GM21825 (cell line): Measurements from ENCODE around the gene AIPL1.
"Not testable (repeated sequence)": the region's sequence is repeated elsewhere in the genome, so short reads cannot be mapped to it uniquely, and the experiment has no call there.

Experiments used
- ATAC-seq: cut with Tn5 transposase; IDR thresholded peaks from one replicate; pipeline ENCODE4 v1.9.1; 2021; ENCODE audit warnings: mild to moderate bottlenecking, moderate library complexity; ENCODE audit not compliant: unreplicated experiment

The AIPL1 gene, protein sequence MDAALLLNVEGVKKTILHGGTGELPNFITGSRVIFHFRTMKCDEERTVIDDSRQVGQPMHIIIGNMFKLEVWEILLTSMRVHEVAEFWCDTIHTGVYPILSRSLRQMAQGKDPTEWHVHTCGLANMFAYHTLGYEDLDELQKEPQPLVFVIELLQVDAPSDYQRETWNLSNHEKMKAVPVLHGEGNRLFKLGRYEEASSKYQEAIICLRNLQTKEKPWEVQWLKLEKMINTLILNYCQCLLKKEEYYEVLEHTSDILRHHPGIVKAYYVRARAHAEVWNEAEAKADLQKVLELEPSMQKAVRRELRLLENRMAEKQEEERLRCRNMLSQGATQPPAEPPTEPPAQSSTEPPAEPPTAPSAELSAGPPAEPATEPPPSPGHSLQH

GRCh38 chr17:6435051-6435450 is at the start of gene AIPL1:
Gene AIPL1 (minus strand): TSS chr17:6435121. CDS start chr17:6435104, 17 bp downstream.
- no peak for ATAC-seq

GRCh38 chr17:6483507-6483906 is 48.6 kb upstream of the AIPL1 start:
- ATAC-seq: no peak

DNA sequence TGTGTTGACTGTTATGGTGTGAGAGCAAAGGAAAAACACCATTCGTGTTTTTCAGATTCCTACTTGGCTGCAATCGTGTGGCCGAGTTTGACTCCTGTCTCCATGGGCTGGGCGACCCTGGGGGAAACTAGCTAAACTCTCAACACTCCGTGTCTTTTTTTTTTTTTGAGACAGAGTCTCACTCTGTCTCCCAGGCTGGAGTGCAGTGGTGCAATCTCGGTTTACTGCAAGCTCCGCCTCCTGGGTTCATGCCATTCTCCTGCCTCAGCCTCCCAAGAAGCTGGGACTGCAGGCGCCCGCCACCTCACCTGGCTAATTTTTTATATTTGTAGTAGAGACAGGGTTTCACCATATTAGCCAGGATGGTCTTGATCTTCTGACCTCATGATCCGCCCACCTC is 47.9 kb upstream of the AIPL1 start:
- ATAC-seq: not testable (repeated sequence)

DNA sequence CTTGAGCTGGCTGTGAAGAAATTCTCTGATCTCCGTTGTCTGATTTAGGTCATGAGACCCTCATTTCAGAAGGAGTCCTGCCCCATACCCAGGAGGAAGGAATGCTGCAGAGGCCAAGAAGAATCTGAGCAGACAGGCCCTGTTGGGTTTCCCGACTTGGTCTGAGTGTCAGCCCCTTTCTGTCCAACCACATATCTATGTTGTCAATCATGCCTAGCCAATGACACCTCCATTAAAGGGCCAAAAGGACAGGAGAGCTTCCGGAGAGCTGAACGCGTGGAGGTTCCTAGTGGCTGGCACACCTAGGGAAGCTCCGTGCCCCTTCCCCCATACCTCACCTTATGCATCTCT is 47.2 kb upstream of the AIPL1 start:
- no peak for ATAC-seq

DNA sequence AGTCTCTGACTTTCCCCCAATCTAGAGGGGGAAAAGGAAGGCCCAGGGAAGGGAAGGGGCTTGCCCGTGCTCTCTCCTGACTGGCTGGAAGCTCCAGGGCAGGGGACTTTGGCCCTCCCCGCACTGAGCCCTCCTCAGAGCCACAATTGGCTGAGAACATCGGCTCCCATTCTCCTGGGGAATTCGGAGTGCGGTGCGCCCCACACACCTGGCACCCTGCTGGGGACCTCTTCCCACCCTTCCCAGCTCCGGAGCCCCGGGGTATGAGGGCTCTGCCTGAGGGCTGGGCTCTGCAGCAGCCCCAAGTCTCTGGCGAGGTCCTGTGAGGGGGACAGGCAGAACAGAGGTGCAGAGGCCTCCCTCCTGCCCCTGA is 45.4 kb upstream of the AIPL1 start:
- no peak for ATAC-seq

DNA sequence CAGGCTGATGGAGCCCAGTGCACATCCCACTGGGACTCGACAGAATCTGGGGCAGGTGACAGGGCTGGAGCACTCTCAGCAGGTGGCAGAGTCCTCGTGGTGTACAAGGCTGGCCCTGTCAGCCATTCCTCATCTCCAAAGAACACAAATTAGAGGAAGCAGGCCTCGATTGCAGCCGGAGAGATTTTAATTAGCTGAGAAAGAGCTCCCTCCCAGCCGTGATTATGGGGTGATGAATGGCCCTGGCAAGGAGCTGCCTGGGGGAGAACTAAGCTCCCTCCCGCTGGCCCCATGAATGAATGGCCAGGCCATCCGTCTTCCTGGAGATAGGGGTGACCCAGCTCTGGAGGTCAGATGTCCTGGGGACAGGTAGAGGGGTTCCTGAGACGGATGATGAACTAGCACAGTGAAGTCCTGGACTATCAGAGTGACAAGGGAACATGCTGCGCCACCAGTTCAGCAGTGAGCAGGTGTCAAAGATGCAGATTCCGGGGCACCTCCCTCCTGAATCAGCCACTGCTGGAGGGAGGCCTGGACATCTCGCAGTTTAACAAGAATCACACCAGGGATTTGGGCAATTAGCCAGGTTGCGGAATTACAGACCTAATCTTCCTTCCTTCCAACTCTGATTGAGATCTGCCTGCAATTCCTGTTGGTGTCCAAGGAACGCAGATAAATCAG is 44.8 kb upstream of the AIPL1 start:
- ATAC-seq: no peak

DNA sequence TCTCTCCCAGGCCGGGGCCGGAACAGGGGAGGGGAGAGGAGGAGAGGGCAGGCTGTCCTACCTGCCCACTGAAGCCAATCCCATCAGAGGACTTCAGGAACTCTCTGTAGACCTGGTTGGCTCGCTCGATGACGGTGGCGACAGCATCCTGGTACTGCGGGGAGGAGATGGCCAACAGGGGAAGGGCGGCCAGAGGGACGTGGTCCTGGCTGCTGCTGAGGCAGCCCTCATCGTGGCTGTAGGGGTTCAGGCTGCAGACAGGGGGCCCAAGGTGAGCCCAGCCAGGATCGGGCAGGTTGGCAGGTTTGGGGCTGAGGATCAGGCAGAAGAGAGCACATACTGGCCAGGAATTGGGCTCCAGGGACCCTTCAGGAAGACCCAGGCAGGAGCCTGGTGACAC is 43.6 kb upstream of the AIPL1 start:
- no peak for ATAC-seq

DNA sequence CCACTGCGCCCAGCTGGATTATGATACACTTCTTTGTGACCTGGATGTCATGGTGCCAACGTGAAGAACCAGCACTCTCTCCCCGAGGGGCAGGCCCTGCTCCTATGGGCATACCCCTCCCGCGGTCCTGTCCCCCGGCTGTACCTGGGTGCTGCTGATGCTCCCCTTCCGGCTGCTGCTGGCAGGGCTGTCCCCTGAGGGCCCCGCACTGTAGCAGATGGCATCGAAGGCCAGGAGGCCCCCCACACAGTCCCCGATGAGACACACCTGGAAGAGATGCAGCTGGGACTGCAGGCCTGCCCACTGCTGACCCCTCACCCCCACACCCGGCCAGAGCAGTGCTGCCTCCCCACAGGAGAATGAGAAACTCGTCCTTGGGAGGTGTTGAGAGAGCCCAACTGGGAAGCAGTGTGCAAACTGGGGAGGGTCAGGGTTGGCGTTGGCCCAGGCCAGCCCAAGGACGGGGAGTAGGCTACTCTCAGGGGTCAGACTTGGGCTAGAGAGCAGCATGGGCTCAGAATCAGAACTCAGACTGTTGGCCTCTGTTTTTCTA is 43.0 kb upstream of the AIPL1 start:
- ATAC-seq: no peak

DNA sequence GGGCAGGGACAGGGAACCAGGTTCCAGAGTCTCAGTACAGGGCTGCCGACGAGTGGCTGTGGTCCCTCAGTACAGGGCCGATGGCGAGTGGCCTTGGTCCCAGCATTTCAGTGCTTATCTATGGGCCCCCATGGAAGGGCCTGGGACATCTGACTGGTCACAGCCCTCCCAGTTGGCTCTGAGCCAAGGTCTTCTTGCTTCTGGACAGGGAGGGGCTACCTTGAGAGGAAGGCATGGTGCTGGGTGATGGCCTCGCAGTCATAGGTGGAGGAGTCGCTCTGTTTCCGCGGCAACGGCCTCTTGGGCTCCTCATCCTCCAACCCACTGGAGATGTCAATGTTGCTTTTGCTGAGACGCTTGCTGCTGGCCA is 41.9 kb upstream of the AIPL1 start:
- no peak for ATAC-seq

GRCh38 chr17:6476076-6476809 is 41.3 kb upstream of the AIPL1 start:
- no peak for ATAC-seq

DNA sequence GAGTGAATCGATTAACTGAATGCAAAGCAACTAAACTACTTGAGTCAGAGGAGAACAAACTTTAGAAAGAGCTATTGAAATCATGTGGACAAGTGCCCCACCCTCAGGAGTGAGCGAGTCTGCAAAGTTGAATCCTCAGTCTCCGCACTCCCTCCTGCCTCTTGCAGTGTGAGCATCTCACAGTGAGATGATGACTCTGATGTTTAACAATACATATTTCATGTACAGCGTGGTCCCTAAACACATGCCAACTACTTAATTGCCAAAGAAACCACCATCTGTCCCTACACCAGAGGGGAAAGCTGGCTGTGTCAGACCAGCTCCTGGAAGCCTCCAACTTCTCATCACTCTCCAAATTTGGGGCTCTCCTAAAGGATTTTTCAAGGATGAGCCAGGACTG is 40.5 kb upstream of the AIPL1 start:
- no peak for ATAC-seq

DNA sequence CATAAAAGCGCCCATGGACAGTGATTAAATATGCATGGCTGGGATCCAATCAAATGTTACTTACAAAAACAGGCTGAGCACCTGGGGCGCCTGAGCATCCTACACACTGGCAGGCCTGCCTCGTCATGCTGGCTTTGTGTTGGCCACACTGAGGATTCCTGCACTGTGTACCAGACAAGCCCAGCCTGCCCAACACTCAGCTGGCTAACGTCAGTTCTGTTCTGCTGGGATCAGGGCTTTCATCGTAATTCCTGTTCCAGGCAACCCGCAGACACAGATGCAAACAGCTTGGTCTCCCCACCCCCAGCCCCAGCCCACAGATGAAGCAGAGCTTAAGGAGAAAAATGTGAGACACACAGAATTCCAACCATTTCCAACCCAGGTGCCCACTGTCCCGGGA is 40.0 kb upstream of the AIPL1 start:
- ATAC-seq: no peak

DNA sequence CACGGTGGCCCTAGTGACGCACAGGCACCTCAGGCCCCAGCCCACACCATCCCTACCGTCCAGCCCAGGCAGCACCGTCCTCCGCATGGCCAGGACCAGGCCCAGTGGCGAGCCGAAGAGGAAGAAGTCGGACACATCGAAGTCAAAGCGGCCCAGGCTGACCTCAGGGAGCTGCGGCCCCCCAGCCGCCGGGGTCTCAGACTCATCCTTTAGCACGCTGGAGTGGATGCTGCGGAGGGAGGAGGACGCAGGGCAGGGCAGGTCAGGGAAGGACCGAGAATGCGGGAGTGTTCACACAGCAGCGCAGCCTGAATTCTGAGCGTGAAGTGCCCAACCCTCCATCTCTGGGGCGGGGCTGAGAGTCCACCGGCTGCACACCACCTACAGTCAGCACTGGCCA is 39.5 kb upstream of the AIPL1 start:
- ATAC-seq: no peak

DNA sequence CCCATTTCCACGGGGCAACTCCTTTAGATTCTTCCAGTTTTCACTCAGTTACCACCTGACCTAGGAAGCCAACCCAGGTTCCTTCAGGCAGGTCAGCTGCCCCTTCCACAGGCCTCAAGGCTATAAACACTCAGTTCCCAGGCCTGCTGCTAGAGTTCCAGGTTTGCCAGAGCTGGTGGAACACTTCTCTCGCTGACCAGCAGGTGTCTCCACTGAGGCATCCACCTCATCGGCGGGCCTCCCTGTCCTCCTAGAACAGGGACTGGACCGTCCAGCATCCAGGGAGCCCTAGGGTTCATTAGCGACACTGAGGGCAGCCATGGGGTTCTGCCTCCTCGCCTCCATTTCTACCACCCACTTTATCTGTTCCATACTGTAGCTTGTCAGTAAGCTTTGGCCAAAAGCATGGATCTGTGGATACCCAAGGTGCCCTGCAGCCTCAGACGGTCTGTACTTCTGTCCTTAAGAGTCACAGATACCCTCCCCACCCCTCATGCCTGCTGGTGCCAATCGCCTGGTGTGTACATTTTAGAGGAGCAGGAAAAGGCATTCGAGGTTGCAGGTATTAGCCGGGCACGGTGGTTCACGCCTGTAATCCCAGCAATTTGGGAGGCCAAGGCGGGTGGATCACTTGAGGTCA is 38.3 kb upstream of the AIPL1 start:
- no peak for ATAC-seq

GRCh38 chr17:6472517-6472916 is 37.6 kb upstream of the AIPL1 start:
- no peak for ATAC-seq

DNA sequence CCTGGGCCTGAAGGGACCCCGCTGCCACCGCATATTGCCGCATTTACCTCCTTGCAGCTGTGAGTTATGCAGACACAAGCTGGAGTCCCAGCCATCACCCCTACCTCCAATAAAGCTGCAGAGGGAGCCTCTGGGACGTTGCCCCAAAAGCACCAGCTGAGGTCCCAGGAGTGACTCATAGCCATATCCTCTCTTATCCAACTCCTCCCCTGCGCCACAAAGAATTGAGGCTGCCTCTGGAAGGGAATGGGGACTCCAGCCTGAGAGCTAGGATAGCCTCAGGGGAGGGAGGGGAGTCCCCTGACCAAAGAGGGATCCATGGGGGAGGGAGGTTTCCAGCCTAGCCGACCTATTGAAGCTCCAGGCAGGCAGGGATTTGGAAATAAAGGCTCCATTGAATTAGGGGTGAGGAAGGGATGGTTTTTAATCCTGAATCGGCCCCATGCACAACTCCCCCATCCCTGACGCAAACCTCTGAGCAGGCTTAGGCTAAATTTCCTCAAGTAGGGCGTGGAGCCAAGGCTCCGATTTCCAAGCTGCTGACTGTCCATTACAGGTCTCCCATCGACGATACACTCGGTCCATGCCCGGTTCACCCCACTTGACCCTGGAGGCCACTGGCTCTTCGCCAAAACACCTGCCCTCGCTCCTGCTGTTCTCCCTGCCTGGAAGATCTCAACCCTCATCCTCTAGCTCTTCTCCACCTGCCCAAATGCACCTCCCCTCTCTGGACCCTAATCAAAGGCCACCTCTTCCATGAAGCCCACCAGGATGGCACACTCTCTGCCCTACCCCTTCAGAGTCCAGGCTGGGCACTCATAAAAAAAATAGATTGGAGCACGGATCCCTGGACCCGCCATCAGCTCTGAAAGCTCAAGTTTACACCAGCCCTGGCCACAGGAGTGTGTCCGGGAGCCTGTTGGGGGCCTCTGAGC is 36.9 kb upstream of the AIPL1 start:
- ATAC-seq: no peak

- ATAC-seq: no peak
These were observed 36.0 kb upstream of the AIPL1 start for GRCh38 chr17:6470751-6471521.

DNA sequence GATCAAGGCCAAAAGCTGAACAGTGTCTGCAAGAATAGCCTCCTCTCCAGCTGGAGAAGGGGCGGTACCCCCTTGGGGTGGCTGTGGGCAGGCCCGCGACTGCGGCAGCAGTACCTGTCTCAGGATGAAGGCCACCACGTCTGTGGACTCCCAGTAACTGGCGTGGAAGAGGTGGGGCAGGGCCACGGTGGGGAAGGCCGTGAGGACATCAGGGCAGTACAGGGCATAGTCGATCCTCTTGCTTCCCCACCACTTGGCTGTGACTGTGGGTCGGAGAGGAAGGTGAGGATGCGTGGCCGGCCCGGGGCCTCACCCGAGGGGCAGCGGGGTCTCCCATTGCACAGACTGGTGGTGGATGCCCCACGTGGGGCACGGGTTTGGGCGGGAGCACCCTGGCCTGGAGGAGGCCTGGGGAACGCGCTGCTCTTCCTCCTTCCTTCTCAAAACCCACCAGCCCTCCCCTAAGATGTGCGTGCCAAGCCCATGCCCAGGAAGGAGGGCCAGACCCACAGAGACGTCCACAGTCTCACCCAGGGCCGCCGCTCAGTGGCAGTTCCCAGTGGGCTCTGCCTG is 35.3 kb upstream of the AIPL1 start:
- no peak for ATAC-seq
